Brain microvascular endothelial cell (primary cell): ENCODE data around the gene DAW1.
A peak's percentile ranks its signal among the peaks of the same experiment; 100 is the strongest.

ENCODE experiments used
- DNase-seq: peaks from one replicate; pipeline ENCODE4 v3.0.0-alpha.2; 2020
- H3K27ac ChIP-seq: fragments of 250-450 bp; sonication (Bioruptor Pico); 2 replicates; pipeline ENCODE4 v1.5.1; 2020; ENCODE audit warnings: mild to moderate bottlenecking, moderate library complexity
- H3K27me3 ChIP-seq: fragments of 250-450 bp; sonication (Bioruptor Pico); replicated peaks from 2 replicates; pipeline ENCODE4 v1.5.1; 2020; ENCODE audit warnings: mild to moderate bottlenecking
- H3K36me3 ChIP-seq: fragments of 250-450 bp; sonication (Bioruptor Pico); replicated peaks from 2 replicates; pipeline ENCODE4 v1.5.1; 2020; ENCODE audit warnings: mild to moderate bottlenecking
- H3K4me3 ChIP-seq: 2 replicates; pipeline ENCODE4 v1.5.1; 2011; ENCODE audit warnings: low read depth, mild to moderate bottlenecking, control low read depth, low read length, moderate library complexity
- in situ Hi-C: cut with HindIII; loops from 2 replicates; pipeline ENCODE4 v1.10.0; 2017; ENCODE audit warnings: low sequenced_read_pairs, low pct_ligation_motif_present
- TF ChIP-seq, protein P1 (sequence below): IDR thresholded peaks from 2 replicates; pipeline ENCODE4 v1.5.1; 2011; ENCODE audit warnings: low read depth, mild to moderate bottlenecking, moderate library complexity, low read length, control low read depth, inconsistent platforms; ENCODE audit errors: missing control alignments

Gene DAW1

DNA sequence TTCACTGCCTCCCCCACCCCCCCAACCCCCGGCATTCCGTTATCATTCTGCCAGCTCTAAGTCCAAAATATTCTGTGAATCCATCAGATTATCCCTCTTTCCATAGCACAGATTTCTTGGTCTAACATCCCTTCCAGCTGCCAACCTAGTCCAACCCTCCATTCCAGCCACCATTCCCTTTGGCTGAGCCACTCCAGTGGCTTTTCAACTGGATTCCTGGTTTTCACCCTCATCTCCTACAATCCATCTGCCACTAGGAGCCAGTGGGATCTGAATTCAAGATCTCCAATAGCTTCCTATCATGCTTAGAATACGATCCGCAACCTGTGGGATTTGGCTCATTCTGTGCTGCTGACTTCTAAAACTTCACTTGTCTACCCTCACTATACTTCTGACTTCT is 1.2 kb downstream of the DAW1 start:
- TF ChIP-seq, protein P1, sequence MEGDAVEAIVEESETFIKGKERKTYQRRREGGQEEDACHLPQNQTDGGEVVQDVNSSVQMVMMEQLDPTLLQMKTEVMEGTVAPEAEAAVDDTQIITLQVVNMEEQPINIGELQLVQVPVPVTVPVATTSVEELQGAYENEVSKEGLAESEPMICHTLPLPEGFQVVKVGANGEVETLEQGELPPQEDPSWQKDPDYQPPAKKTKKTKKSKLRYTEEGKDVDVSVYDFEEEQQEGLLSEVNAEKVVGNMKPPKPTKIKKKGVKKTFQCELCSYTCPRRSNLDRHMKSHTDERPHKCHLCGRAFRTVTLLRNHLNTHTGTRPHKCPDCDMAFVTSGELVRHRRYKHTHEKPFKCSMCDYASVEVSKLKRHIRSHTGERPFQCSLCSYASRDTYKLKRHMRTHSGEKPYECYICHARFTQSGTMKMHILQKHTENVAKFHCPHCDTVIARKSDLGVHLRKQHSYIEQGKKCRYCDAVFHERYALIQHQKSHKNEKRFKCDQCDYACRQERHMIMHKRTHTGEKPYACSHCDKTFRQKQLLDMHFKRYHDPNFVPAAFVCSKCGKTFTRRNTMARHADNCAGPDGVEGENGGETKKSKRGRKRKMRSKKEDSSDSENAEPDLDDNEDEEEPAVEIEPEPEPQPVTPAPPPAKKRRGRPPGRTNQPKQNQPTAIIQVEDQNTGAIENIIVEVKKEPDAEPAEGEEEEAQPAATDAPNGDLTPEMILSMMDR = no peak
- no peak overlapping the region for H3K4me3 ChIP-seq
- no peaks in the 10 kb centered on the region for H3K36me3 ChIP-seq
- in situ Hi-C loops = no loop called here
- H3K27me3 ChIP-seq = no peaks in the 10 kb centered on the region
- DNase-seq = no peak
- no peak overlapping the region for H3K27ac ChIP-seq

DNA sequence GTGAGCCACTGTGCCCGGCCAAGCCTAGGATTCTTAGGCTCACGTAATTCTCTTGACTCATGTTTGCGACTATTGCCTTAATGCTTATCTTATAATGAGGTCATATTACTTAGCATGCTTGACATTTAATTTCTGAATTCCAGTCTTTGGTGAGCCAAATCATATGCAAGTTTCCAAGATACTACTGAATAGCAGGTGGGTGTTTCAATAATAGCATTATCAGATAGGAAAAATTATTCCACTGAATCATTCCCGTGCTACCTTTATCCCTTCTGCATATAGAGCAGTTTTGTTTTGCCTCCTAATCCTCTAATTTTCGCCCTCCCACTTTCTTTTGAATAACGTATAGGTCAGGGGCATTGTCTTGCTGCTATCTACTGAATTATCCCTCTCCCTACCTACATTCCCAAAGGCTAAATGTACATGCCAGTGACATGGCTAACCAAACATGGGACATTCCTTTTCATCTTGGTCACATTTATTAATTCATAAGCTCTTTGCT is 4.9 kb downstream of the DAW1 start:
- TF ChIP-seq, protein P1 = no peak
- Histone ChIP-seq H3K4me3 (no peak overlapping the region), H3K27ac (peak overlapping the region; percentile 89), H3K27me3 (no peaks in the 10 kb centered on the region), H3K36me3 (no peaks in the 10 kb centered on the region)
- in situ Hi-C loops = no loop called here
- DNase-seq = peak; percentile 81

DNA sequence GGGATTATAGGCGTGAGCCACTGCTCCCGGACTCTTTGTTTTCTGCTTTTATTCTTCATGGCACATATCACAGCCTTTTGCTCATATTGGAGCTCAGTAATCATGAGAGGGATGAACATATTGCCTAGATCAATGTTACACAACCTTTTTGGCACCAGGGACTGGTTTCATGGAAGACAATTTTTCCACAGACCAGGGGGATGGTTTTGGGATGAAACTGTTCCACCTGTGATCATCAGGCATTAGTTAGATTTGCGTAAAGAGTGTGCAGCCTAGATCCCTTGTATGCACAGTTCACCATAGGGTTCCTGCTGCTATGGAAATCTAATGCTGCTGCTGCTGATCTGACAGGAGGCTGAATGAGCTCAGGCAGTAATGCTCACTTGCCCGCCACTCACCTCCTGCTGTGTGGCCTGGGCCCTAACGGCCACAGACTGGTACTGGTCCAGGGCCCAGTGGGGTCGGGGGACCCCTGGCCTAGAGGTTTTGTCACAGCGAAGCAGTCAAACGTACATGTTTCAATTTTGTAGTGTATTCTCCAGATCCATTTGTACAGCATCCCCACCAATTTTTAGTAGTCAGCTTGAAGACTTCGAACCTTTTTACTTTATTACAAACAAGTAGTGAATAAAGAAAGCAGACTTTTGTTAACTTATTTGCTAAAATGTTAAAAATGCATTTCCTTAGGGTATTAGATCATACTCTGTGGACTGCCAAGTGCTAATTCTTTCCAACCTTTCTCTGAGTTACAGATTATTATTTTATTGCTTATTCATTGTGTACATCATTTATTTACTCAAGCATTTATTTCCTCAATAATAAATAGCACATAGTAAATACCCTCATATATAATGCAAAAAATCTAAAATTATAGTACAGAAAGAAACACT is 6.2 kb downstream of the DAW1 start:
- TF ChIP-seq, protein P1 = no peak
- no peak for DNase-seq
- Histone ChIP-seq H3K36me3 (no peaks in the 10 kb centered on the region), H3K4me3 (no peak overlapping the region), H3K27ac (peak overlapping the region; percentile 89), H3K27me3 (no peaks in the 10 kb centered on the region)
- in situ Hi-C loops = no loop called here

DNA sequence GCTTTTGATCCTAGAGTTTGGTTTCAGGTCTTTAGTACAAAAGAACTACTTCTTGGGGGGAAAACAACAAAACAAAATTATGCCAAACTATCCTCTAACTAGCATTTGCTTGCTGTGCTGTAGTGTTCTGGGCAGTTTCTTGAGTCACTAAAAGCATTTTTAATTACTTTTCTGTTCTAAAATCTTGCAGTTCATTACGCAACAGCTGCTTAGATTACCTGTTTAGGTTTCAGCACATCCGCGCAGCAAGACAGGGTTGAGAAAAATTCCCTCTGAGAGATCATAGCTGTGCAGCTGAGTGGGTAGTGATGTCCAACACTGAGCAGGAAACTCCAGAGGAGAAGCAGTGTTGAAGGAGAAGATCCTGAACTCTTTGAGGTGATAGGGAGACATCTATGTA is 9.0 kb downstream of the DAW1 start:
- Histone ChIP-seq H3K36me3 (no peaks in the 10 kb centered on the region), H3K27me3 (no peaks in the 10 kb centered on the region), H3K4me3 (no peak overlapping the region), H3K27ac (no peak overlapping the region)
- TF ChIP-seq, protein P1 = no peak
- in situ Hi-C loops = no loop called here
- DNase-seq = no peak

DNA sequence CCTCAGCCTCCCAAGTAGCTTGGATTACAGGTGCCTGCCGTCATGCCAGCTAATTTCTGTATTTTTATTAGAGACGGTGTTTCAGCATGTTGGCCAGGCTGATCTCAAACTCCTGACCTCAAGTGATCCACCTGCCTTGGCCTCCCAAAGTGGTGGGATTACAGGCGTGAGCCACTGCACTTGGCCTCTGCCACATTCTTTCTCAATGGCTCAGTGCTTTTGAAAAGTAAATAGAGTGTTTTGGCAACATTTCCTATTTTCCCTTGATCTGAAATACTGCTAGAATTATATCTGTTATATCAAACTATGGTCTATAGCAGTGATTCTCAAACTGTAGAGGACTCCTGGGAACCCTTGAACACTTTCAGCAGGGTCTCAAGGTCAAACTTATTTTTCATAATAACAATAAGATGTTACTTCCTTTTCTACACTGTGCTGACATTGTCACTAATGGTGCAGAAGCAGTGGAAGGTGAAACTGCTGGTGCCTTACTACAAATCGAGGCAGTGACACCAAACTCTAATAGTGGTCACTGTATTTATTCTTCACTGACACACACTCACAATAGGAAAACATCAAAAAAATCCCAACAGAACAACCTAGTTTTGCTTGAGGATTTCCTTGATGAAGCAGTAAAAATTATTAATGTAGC is 10.6 kb downstream of the DAW1 start:
- in situ Hi-C loops = no loop called here
- Histone ChIP-seq H3K27me3 (no peaks in the 10 kb centered on the region), H3K36me3 (no peaks in the 10 kb centered on the region), H3K4me3 (no peak overlapping the region), H3K27ac (peak overlapping the region; percentile 27)
- TF ChIP-seq, protein P1 = no peak
- DNase-seq = peak; percentile 37
